G401 (cell line): Measurements from ENCODE around the gene KIAA1217. TPM values are rescaled to one million over a fixed set of nuclear protein-coding genes. Genes with fewer than 3 reads are reported as not detected.

Experiments used
- DNase-seq: peaks from one replicate; pipeline ENCODE4 v3.0.0-alpha.2; 2015; ENCODE audit warnings: low spot score
- in situ Hi-C: cut with HindIII; loops from 2 replicates; pipeline ENCODE4 v1.10.0; 2016; ENCODE audit warnings: low sequenced_read_pairs, mixed read lengths
- total RNA-seq: library from RNA; depleted of rRNA; stranded (reverse); fragments of >200 nt; shearing (Covaris generic); gene quantifications from 2 replicates; pipeline ENCODE4 v1.2.3, GENCODE V29; 2014

Gene KIAA1217
- total RNA-seq, 1 experiment from 2014 or later: 2.1 TPM

DNA sequence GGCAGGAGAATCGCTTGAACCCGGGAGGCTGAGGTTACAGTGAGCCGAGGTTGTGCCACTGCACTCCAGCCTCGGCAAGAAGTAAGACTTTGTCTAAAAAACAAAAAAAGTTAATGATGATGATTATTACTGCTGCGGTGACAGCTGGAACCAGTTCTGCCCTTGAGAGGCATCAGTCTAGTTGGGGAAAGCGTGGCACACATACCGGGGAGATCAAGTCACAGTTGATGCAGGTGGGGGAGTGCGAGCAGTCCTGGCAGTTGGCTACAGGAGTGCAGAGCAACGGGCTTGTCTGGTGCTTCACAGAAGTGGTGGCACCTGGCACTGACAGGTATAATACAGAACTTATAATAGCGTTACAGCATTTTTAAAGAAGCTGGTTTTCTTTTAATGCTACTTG is 341.7 kb downstream of the KIAA1217 start:
- no peak for DNase-seq
- in situ Hi-C loops: no loop called here

- in situ Hi-C loops: no loop called here
- no peak for DNase-seq
These were observed 342.2 kb downstream of the KIAA1217 start for GRCh38 chr10:24551161-24551560.

- DNase-seq: no peak
- in situ Hi-C loops: no loop called here
These were observed 343.5 kb downstream of the KIAA1217 start for GRCh38 chr10:24552346-24553016.

DNA sequence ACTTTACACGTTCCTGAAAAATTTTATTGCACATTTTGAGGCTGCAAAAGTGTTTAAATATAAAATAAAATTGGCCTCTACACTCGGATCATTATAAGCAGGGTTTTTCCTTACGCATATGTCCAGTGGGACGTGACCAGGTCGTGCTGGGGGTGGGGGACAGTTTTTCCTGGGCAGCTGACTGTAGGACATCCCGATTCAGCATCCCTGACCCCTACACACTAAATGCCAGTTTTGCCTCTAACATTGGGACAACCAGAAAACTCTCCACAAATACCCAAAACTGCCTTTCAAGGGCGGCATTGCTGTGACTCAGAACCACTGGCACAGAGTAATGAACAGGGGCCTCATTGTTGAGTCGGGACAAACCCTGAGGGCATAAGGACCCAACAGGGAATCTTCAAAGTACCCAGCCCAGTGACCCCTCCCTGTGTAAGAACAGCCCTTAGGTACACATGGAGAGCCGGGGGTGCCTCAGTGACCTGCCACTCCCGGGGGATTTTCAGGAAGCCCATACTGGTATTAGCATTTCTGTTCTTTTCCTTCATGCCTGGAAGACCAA is 344.2 kb downstream of the KIAA1217 start:
- DNase-seq: no peak
- in situ Hi-C loops: no loop called here

- DNase-seq: no peak
- in situ Hi-C loops: no loop called here
These were observed 345.1 kb downstream of the KIAA1217 start for GRCh38 chr10:24554036-24554435.

DNA sequence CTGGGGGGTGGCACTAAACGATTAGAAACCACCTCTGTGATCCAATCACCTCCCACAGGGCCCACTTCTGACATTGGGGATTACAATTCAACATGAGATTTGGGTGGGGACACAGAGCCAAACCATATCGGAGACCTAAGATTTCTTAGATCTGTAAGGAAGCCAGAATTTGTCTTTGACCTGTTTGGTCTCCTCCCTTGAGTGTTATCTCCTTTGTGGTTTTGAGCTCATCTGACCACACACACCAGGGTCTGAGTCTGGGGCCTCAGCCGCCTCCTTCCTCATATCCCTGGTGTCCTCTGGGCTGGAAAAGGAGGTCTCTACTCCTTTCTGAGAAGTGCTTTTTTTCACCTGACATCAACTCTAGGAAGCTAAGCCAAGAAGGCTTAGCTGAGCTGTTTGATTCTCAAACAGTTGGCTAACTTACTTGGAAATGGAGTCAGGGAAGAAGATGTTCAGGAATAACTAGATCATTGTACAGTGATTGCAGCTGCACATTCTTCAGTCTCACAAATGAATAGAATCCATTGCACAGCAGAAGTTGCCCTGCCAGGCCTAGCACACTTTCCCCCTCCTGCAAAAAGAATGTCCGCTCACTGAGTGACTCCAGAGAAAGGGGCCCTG is 347.3 kb downstream of the KIAA1217 start:
- in situ Hi-C loops: no loop called here
- no peak for DNase-seq

GRCh38 chr10:24556750-24557742 is 348.1 kb downstream of the KIAA1217 start:
- peak; percentile 65 for DNase-seq
- in situ Hi-C loops: no loop called here

DNA sequence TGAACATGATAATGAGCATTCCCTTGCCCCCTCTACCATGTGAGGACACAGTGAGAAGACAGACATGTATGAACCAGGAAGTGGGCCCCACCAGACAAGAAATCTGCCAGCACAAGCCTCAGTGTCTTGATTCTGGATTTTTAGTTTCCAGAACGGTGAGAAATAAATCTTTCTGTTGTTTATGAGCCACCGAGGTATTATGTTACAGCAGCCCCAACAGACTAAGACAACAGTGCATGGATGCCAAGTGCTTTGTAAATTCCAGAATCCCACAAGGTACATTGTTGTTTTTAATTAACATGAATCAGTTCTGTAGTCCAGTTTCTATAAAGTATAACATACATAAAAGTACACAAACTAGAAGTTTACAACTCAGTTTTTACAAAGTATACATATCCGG is 352.5 kb downstream of the KIAA1217 start:
- DNase-seq: no peak
- in situ Hi-C loops: no loop called here

DNA sequence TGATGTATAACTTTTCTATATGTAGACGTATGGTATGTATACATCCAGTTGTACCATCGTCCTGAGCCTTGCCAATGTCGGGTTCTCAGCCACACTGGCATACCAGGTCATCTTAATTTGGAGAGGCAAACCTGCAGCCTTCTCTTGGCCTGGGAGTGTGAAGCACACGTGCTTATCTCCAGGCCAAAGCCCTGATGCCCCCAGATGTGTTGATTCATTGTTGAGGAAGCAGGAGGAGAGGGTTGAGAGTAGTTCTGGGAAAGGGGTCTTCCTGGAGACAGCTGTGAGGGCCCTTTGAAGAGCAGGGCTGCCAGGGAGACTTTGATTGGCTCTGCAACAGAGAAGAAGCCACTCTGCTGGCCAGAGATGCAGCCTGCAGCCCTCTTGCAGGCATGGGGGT is 359.1 kb downstream of the KIAA1217 start:
- in situ Hi-C loops: no loop called here
- DNase-seq: no peak

GRCh38 chr10:24569330-24569796 is 360.4 kb downstream of the KIAA1217 start:
- no peak for DNase-seq
- in situ Hi-C loops: no loop called here

DNA sequence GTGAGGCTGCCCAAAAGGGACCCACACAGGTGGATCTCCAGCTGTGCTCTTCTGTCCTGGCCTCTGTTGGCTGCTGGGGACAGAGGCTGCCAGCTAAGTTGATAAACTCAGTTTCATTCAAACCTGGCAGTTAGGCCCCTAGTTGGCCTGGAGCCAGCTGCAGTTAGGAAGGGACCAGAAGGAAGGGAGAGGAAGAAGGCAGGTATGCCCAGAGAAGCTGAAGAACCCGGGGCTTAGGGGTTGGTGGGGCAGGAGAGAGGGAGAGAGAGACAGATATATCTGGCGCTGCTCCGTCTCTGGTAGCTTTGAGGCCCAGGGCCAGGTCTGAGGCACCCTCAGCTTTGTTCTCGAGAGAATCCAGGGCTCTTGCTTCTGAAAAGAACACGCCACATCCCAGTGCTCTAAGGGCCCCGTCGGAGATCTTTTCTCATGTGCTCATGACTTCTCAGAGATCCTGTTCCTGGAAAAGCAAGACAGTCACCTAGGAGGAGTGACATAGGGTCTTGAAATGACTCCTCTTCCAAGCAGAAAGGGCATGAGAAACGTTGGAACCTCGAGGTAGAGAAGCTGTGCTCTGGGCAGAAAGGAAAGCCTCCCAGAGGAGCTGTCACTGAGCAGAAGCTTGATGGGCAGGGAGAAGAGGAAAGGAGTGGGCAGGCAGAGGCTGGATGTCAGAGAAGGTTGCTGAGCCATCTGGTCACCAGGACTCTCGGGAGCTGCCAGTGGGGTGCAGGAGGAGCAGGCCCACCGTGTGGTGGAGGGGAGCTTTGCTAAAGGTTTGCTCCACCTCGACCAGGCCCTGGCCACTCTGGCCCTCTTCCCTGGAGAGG is 361.1 kb downstream of the KIAA1217 start:
- DNase-seq: no peak
- in situ Hi-C loops: no loop called here

- DNase-seq: no peak
- in situ Hi-C loops: no loop called here
These were observed 361.9 kb downstream of the KIAA1217 start for GRCh38 chr10:24570658-24571426.

DNA sequence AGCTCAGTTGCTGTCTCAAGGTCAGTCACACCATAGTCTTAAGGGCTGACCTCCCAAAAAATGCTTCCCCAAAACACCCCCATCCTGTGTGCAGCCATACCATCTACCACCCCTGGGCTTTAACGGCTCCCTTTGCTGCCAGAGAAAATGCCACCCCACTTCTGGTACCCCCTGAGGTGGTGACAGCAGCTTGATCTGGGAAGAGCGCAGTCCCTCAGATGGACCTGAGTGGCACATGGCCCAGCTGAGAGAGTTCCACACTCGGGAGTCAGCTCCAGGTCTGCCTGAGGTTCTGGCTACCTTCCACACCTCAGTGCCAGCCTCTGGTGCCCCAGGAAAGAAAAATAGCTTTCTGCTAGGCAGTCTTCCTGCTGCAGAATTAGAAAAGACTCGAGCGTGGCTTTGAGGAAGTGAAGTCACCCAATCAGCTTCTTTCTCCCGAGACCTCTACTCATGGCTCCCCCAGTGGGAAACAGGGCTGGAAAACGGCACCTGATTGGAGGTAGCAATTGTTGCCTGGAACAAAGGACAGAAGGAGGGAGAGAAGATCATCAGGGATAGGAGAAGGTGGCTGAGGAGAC is 363.0 kb downstream of the KIAA1217 start:
- DNase-seq: peak; percentile 50
- in situ Hi-C loops: no loop called here

- DNase-seq: peak; percentile 62
- in situ Hi-C loops: no loop called here
These were observed 365.2 kb downstream of the KIAA1217 start for GRCh38 chr10:24574161-24574560.

GRCh38 chr10:24574578-24575155 is 365.7 kb downstream of the KIAA1217 start:
- in situ Hi-C loops: no loop called here
- DNase-seq: peak; percentile 36

- no peak for DNase-seq
- in situ Hi-C loops: no loop called here
These were observed 366.6 kb downstream of the KIAA1217 start for GRCh38 chr10:24575481-24576002.

- in situ Hi-C loops: no loop called here
- DNase-seq: no peak
These were observed 370.5 kb downstream of the KIAA1217 start for GRCh38 chr10:24579448-24579847.
